SK-N-MC (cell line): Measurements from ENCODE around the gene PNP.
"Not testable (repeated sequence)": the region's sequence is repeated elsewhere in the genome, so short reads cannot be mapped to it uniquely, and the experiment has no call there.

Experiments
- DNase-seq: peaks from one replicate; pipeline ENCODE4 v3.0.0-alpha.2; 2011; ENCODE audit warnings: low read depth, low spot score
- H3K27ac ChIP-seq: fragments of 200-600 bp; sonication (generic); 2 replicates; pipeline ENCODE4 v1.5.1; 2016; ENCODE audit warnings: mixed run types
- H3K36me3 ChIP-seq: fragments of 200-600 bp; sonication (generic); 2 replicates; pipeline ENCODE4 v1.6.1; 2017; ENCODE audit warnings: antibody characterized with exemption, low read length, mixed read lengths; ENCODE audit not compliant: insufficient read depth
- H3K4me3 ChIP-seq: fragments of 200-600 bp; sonication (generic); 2 replicates; pipeline ENCODE4 v1.5.1; 2016
- H3K9ac ChIP-seq: fragments of 200-600 bp; sonication (generic); 2 replicates; pipeline ENCODE4 v1.8.0; 2017; ENCODE audit warnings: mixed run types, mixed read lengths; ENCODE audit not compliant: insufficient read length
- H3K9me3 ChIP-seq: fragments of 200-600 bp; sonication (generic); 2 replicates; pipeline ENCODE4 v1.6.1; 2017; ENCODE audit warnings: low read depth, mild to moderate bottlenecking, antibody characterized with exemption, low read length, moderate library complexity, mixed read lengths
- EZH2 ChIP-seq: fragments of 200-600 bp; sonication (generic); IDR thresholded peaks from one replicate; pipeline ENCODE4 v1.6.1; 2017; ENCODE audit warnings: antibody characterized with exemption
- FOXP2 ChIP-seq: optimal IDR thresholded peaks from 2 replicates; pipeline ENCODE3; 2011; ENCODE audit warnings: mild to moderate bottlenecking, moderate library complexity; ENCODE audit not compliant: insufficient read depth; ENCODE audit errors: extremely low read length, control extremely low read depth
- POLR2AphosphoS5 ChIP-seq: IDR thresholded peaks from 2 replicates; pipeline ENCODE4 v1.6.1; 2012; ENCODE audit warnings: mild to moderate bottlenecking, low read depth, low read length, borderline replicate concordance

The PNP gene

GRCh38 chr14:20493634-20494033 lies 24.4 kb downstream of the PNP start:
- Histone ChIP-seq H3K4me3 (no peak overlapping the region), H3K9ac (no peak overlapping the region), H3K27ac (no peak overlapping the region), H3K36me3 (no peaks in the 10 kb centered on the region), H3K9me3 (no peaks in the 10 kb centered on the region)
- no peak for DNase-seq
- TF ChIP-seq EZH2, result no peak
- no peak for TF ChIP-seq FOXP2
- TF ChIP-seq POLR2AphosphoS5, result no peak

- Histone ChIP-seq H3K9ac (no peak overlapping the region), H3K9me3 (no peaks in the 10 kb centered on the region), H3K27ac (no peak overlapping the region), H3K4me3 (no peak overlapping the region), H3K36me3 (no peaks in the 10 kb centered on the region)
- no peak for TF ChIP-seq POLR2AphosphoS5
- TF ChIP-seq FOXP2, result no peak
- TF ChIP-seq EZH2, result no peak
- no peak for DNase-seq
These were observed 25.9 kb downstream of the PNP start for GRCh38 chr14:20494935-20495766.

- no peak for DNase-seq
- Histone ChIP-seq H3K9ac (no peak overlapping the region), H3K4me3 (no peak overlapping the region), H3K27ac (no peak overlapping the region), H3K9me3 (no peaks in the 10 kb centered on the region), H3K36me3 (no peaks in the 10 kb centered on the region)
- TF ChIP-seq EZH2, result no peak
- no peak for TF ChIP-seq FOXP2
- TF ChIP-seq POLR2AphosphoS5, result no peak
These were observed 29.4 kb downstream of the PNP start for GRCh38 chr14:20498622-20499021.

GRCh38 chr14:20499108-20499507 lies 29.9 kb downstream of the PNP start:
- no peaks in the 10 kb centered on the region for H3K36me3 ChIP-seq
- no peak for DNase-seq
- H3K9ac ChIP-seq, result no peak overlapping the region
- no peak overlapping the region for H3K27ac ChIP-seq
- no peaks in the 10 kb centered on the region for H3K9me3 ChIP-seq
- no peak for TF ChIP-seq FOXP2
- no peak for TF ChIP-seq EZH2
- no peak for TF ChIP-seq POLR2AphosphoS5
- H3K4me3 ChIP-seq, result no peak overlapping the region

GRCh38 chr14:20499881-20500280 lies 30.7 kb downstream of the PNP start:
- TF ChIP-seq POLR2AphosphoS5 (no peak), EZH2 (no peak), FOXP2 (no peak)
- no peak overlapping the region for H3K9ac ChIP-seq
- H3K36me3 ChIP-seq, result no peaks in the 10 kb centered on the region
- H3K9me3 ChIP-seq, result no peaks in the 10 kb centered on the region
- no peak for DNase-seq
- H3K27ac ChIP-seq, result no peak overlapping the region
- no peak overlapping the region for H3K4me3 ChIP-seq

- no peak for DNase-seq
- no peak overlapping the region for H3K27ac ChIP-seq
These were observed 32.1 kb downstream of the PNP start for GRCh38 chr14:20501346-20501745.

GRCh38 chr14:20503898-20504297 lies 34.7 kb downstream of the PNP start:
- Histone ChIP-seq H3K4me3 (no peak overlapping the region), H3K9me3 (no peaks in the 10 kb centered on the region), H3K27ac (no peak overlapping the region), H3K36me3 (no peaks in the 10 kb centered on the region), H3K9ac (no peak overlapping the region)
- no peak for DNase-seq
- no peak for TF ChIP-seq EZH2
- no peak for TF ChIP-seq FOXP2
- no peak for TF ChIP-seq POLR2AphosphoS5

More at GRCh38 chr14:20501346-20501745, 32.1 kb downstream of the PNP start:
- no peaks in the 10 kb centered on the region for H3K36me3 ChIP-seq
- TF ChIP-seq FOXP2 (no peak), EZH2 (no peak), POLR2AphosphoS5 (no peak)
- no peaks in the 10 kb centered on the region for H3K9me3 ChIP-seq
- no peak overlapping the region for H3K9ac ChIP-seq
- no peak overlapping the region for H3K4me3 ChIP-seq

- H3K9ac ChIP-seq, DNase-seq, H3K36me3 ChIP-seq, H3K4me3 ChIP-seq, H3K9me3 ChIP-seq, H3K27ac ChIP-seq: not testable (repeated sequence)
These were observed 37.1 kb downstream of the PNP start for GRCh38 chr14:20506276-20506675.

- not testable (repeated sequence) for H3K36me3 ChIP-seq, DNase-seq, H3K9ac ChIP-seq, H3K4me3 ChIP-seq, H3K9me3 ChIP-seq, H3K27ac ChIP-seq
These were observed 37.5 kb downstream of the PNP start for GRCh38 chr14:20506752-20507151.

- H3K9ac ChIP-seq, H3K4me3 ChIP-seq, H3K27ac ChIP-seq, H3K36me3 ChIP-seq, H3K9me3 ChIP-seq, DNase-seq: not testable (repeated sequence)
These were observed 38.3 kb downstream of the PNP start for GRCh38 chr14:20507537-20507936.
